MM.1S (cell line): ENCODE results near the gene UFD1.

Experiments used
- DNase-seq: peaks from one replicate; pipeline ENCODE4 v3.0.0-alpha.2; 2015
- H2AFZ ChIP-seq: fragments of 300-600 bp; sonication (generic); 2 replicates; pipeline ENCODE4 v1.6.0; 2016; ENCODE audit warnings: antibody characterized with exemption, low read length
- H3F3A ChIP-seq: fragments of 300-600 bp; sonication (generic); 2 replicates; pipeline ENCODE4 v1.6.1; 2016; ENCODE audit warnings: mild to moderate bottlenecking, antibody characterized with exemption, low read length, moderate library complexity, mixed read lengths; ENCODE audit not compliant: insufficient read depth
- H3K27ac ChIP-seq: fragments of 300-600 bp; sonication (generic); 2 replicates; pipeline ENCODE4 v1.5.1; 2016; ENCODE audit warnings: mild to moderate bottlenecking, low read length
- H3K27me3 ChIP-seq: fragments of 300-600 bp; sonication (generic); replicated peaks from 2 replicates; pipeline ENCODE4 v1.6.0; 2016; ENCODE audit warnings: low read length; ENCODE audit not compliant: insufficient read depth
- H3K36me3 ChIP-seq: fragments of 300-600 bp; sonication (generic); replicated peaks from 2 replicates; pipeline ENCODE4 v1.6.1; 2016; ENCODE audit warnings: mild to moderate bottlenecking, low read length, mixed read lengths; ENCODE audit not compliant: insufficient read depth
- H3K4me1 ChIP-seq: fragments of 300-600 bp; sonication (generic); 2 replicates; pipeline ENCODE4 v1.6.1; 2016; ENCODE audit warnings: low read length, mixed read lengths
- H3K4me2 ChIP-seq: fragments of 300-600 bp; sonication (generic); 2 replicates; pipeline ENCODE4 v1.6.0; 2016; ENCODE audit warnings: low read depth, low read length
- H3K4me3 ChIP-seq: fragments of 300-600 bp; sonication (generic); 2 replicates; pipeline ENCODE4 v1.5.1; 2016; ENCODE audit warnings: low read length, mixed read lengths
- H3K79me2 ChIP-seq: fragments of 300-600 bp; sonication (generic); 2 replicates; pipeline ENCODE4 v1.6.1; 2016; ENCODE audit warnings: mixed run types, low read length, mixed read lengths
- H3K9ac ChIP-seq: fragments of 300-600 bp; sonication (generic); 2 replicates; pipeline ENCODE4 v1.6.1; 2016; ENCODE audit warnings: low read length, mixed read lengths
- H3K9me2 ChIP-seq: fragments of 300-600 bp; sonication (generic); replicated peaks from 2 replicates; pipeline ENCODE4 v1.6.1; 2016; ENCODE audit warnings: mild to moderate bottlenecking, low read length, mixed read lengths; ENCODE audit not compliant: insufficient read depth
- H3K9me3 ChIP-seq: fragments of 300-600 bp; sonication (generic); replicated peaks from 2 replicates; pipeline ENCODE4 v1.6.1; 2016; ENCODE audit warnings: mild to moderate bottlenecking, low read length, mixed read lengths; ENCODE audit not compliant: insufficient read depth
- H4K20me1 ChIP-seq: fragments of 300-600 bp; sonication (generic); 2 replicates; pipeline ENCODE4 v1.6.1; 2016; ENCODE audit warnings: mild to moderate bottlenecking, low read length, moderate library complexity, mixed read lengths; ENCODE audit not compliant: insufficient read depth
- EZH2 ChIP-seq: fragments of 300-600 bp; sonication (generic); optimal IDR thresholded peaks from 2 replicates; pipeline ENCODE3; 2017; ENCODE audit warnings: low read depth, mild to moderate bottlenecking, antibody characterized with exemption, low read length, mixed read lengths
- EZH2phosphoT487 ChIP-seq: fragments of 300-600 bp; sonication (generic); IDR thresholded peaks from 2 replicates; pipeline ENCODE4 v1.6.1; 2018; ENCODE audit warnings: antibody characterized with exemption, low read length
- TF ChIP-seq, protein P1 (sequence below): fragments of 300-600 bp; sonication (generic); IDR thresholded peaks from 2 replicates; pipeline ENCODE4 v1.5.1; 2016; ENCODE audit warnings: antibody characterized with exemption, low read length, mixed read lengths

Gene UFD1

DNA sequence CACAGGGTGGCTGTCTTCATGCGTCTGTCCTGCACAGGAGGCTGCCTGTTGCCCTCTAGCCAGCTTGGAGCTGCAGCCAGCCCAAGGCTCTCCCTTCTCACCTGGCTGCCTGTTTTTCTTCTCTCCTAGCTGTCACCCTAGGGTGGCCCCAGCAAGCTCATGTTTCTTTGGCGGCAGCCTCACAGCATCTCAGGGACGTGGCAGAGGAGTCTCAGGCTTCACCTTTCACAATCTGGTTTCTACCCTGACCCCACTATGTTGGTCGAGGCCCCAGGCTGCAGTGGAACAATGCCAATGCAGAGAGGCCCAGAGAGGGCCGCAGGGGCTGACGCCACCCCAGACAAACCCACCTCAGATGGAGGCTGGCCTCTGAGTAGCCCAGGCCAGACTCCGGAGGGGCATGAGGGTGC is 47.7 kb upstream of the UFD1 start:
- Histone ChIP-seq H3K9ac (no peak overlapping the region), H3K27me3 (no peaks in the 10 kb centered on the region), H3F3A (no peaks in the 10 kb centered on the region)

DNA sequence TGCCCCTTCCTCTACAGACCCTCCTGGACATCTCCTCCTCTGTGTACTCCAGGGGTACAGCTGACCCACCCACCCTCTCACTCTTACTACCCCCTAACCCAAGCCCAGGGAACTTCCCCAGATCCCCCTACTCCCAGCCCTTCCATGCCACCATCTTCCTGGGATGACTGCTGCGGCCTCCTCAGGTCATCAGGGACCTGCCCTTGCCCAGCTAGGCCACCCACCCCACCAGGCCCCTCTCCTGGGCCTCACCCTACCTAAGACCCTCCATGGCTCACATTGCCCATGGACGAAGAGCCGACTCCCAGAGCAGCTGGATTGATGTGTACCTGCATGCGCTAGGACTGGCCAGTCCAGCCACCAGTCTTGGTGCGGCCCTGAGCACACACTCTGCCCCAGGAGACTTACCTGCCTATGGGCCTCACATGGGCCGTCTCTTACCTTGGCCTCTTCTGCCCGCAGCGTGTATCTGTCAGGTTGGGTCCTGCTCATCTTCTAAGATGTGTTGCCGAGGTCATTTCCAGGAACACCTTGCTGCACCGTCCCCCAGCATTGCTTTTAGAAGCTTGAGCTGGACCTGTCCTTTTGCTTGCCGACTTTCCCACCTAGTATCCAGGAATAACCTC is 47.2 kb upstream of the UFD1 start:
- no peak overlapping the region for H3K4me2 ChIP-seq

More for the DNA sequence above, 47.7 kb upstream of the UFD1 start:
- Histone ChIP-seq H3K4me1 (no peaks in the 10 kb centered on the region), H3K9me3 (no peaks in the 10 kb centered on the region), H3K4me2 (no peak overlapping the region), H3K4me3 (no peak overlapping the region), H4K20me1 (no peaks in the 10 kb centered on the region), H3K36me3 (no peaks in the 10 kb centered on the region), H2AFZ (no peak overlapping the region), H3K79me2 (no peaks in the 10 kb centered on the region), H3K27ac (no peak overlapping the region), H3K9me2 (no peaks in the 10 kb centered on the region)
- TF ChIP-seq EZH2: no peak
- TF ChIP-seq, protein P1, sequence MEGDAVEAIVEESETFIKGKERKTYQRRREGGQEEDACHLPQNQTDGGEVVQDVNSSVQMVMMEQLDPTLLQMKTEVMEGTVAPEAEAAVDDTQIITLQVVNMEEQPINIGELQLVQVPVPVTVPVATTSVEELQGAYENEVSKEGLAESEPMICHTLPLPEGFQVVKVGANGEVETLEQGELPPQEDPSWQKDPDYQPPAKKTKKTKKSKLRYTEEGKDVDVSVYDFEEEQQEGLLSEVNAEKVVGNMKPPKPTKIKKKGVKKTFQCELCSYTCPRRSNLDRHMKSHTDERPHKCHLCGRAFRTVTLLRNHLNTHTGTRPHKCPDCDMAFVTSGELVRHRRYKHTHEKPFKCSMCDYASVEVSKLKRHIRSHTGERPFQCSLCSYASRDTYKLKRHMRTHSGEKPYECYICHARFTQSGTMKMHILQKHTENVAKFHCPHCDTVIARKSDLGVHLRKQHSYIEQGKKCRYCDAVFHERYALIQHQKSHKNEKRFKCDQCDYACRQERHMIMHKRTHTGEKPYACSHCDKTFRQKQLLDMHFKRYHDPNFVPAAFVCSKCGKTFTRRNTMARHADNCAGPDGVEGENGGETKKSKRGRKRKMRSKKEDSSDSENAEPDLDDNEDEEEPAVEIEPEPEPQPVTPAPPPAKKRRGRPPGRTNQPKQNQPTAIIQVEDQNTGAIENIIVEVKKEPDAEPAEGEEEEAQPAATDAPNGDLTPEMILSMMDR: no peak
- TF ChIP-seq EZH2phosphoT487: no peak
- no peak for DNase-seq

DNA sequence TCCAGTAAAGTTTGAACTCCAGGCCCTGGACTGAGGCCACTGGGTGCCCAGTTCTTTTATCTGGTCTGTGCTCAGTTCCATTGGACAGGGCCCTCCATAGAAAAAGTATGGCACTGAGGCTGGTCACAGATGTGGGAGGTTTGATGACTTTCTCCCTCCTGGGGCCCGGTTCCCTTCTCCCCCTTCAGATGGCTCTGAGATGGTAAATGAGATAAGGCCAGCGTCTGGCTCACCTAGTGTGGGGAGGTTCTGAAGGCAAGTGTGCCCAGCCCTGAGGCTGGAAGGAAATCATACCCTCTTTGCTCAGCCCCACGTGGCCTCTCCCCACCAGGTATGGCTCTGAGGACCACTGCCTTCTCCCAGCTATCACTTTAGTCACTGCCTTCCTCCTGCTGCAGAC is 46.7 kb upstream of the UFD1 start:
- no peaks in the 10 kb centered on the region for H3K36me3 ChIP-seq
- TF ChIP-seq EZH2phosphoT487 (no peak), EZH2 (no peak)
- TF ChIP-seq, protein P1: no peak
- H4K20me1 ChIP-seq: no peaks in the 10 kb centered on the region
- no peaks in the 10 kb centered on the region for H3K79me2 ChIP-seq
- H3K4me1 ChIP-seq: no peaks in the 10 kb centered on the region
- no peaks in the 10 kb centered on the region for H3K27me3 ChIP-seq
- H3K4me3 ChIP-seq: no peak overlapping the region
- H3F3A ChIP-seq: no peaks in the 10 kb centered on the region
- H3K9me3 ChIP-seq: no peaks in the 10 kb centered on the region
- no peak for DNase-seq
- H3K9me2 ChIP-seq: no peaks in the 10 kb centered on the region
- no peak overlapping the region for H2AFZ ChIP-seq
- H3K9ac ChIP-seq: no peak overlapping the region
- H3K27ac ChIP-seq: no peak overlapping the region
- no peak overlapping the region for H3K4me2 ChIP-seq

More for the DNA sequence above, 47.2 kb upstream of the UFD1 start:
- H3K9ac ChIP-seq: no peak overlapping the region
- H3K4me3 ChIP-seq: no peak overlapping the region
- H3K36me3 ChIP-seq: no peaks in the 10 kb centered on the region
- TF ChIP-seq, protein P1: no peak
- TF ChIP-seq EZH2phosphoT487: no peak
- no peak for TF ChIP-seq EZH2
- no peak overlapping the region for H3K27ac ChIP-seq
- no peaks in the 10 kb centered on the region for H3K4me1 ChIP-seq
- H3K9me3 ChIP-seq: no peaks in the 10 kb centered on the region
- H3K27me3 ChIP-seq: no peaks in the 10 kb centered on the region
- no peaks in the 10 kb centered on the region for H3F3A ChIP-seq
- H3K79me2 ChIP-seq: no peaks in the 10 kb centered on the region
- H2AFZ ChIP-seq: no peak overlapping the region
- no peaks in the 10 kb centered on the region for H3K9me2 ChIP-seq
- no peaks in the 10 kb centered on the region for H4K20me1 ChIP-seq
- no peak for DNase-seq
